ENCODE data around the gene NNAT.

DNA sequence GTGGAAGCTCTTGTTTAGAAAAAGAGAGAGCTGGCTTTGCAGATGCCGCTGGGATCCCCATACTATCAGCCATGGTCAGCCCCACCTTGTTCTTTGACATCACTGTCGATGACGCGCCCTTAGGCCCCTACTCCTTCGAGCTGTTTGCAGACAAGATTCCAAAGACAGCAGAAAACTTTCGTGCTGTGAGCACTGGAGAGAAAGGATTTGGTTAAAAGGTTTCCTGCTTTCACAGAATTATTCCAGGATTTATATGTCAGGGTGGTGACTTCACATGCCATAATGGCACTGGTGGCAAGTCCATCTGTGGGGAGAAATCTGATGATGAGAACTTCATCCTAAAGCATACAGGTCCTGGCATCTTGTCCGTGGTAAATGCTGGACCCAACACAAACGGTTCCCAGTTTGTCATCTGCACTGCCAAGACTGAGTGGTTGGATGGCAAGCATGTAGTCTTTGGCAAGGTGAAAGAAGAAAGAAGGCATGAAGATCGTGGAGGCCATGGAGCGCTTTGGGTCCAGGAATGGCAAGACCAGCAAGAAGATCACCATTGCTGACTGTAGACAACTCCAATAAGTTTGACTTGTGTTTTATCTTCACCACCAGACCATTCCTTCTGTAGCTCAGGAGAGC, 9.0 kb downstream of the NNAT start:
- TF ChIP-seq TAF1 (IDR thresholded peaks at IDR 0.05; ENCODE audit: borderline replicate concordance, low read depth, low read length) = no peak
- no peak for TF ChIP-seq POLR2A (IDR thresholded peaks at IDR 0.05; ENCODE audit: low read depth, low read length)

Measured in GM12892 (cell line).